H1 (cell line): Measurements from ENCODE around the gene GALC. TPM values are rescaled to one million over a fixed set of nuclear protein-coding genes. Genes with fewer than 3 reads are reported as not detected.

Experiments
- CTCF ChIA-PET: fragments of 300-600 bp; sonication (Branson Sonifier 250); formaldehyde crosslinking; loops from one replicate; lab custom pipeline; 2021; ENCODE audit not compliant: partially characterized antibody; lab: Charles Lee
- POLR2A ChIA-PET: fragments of 300-600 bp; sonication (Branson Sonifier 250); formaldehyde crosslinking; loops from one replicate; lab custom pipeline; 2021; ENCODE audit warnings: inconsistent platforms; ENCODE audit not compliant: partially characterized antibody; lab: Charles Lee
- DNase-seq, 2 experiments: peaks; one replicate each; pipeline versions ENCODE4 v3.0.0 to v3.0.0-alpha.2; 2010 to 2022; ENCODE audit warnings: low spot score in 2 of 2, low read depth in 1 of 2, mixed read lengths in 1 of 2
- FAIRE-seq: peaks from 2 replicates; lab custom pipeline; 2011; peaks lifted over from hg19 to GRCh38; lab: Jason Lieb, UNC
- H2AFZ ChIP-seq: 2 replicates; pipeline ENCODE4 v1.8.1; 2012; ENCODE audit warnings: low read length, inconsistent platforms
- H2AK5ac ChIP-seq: 2 replicates; pipeline ENCODE4 v1.6.1; 2013; ENCODE audit warnings: low read depth, low read length
- H2BK120ac ChIP-seq: replicated peaks from 2 replicates; pipeline ENCODE3; 2013; ENCODE audit warnings: low read depth, low read length, inconsistent platforms
- H2BK12ac ChIP-seq: 2 replicates; pipeline ENCODE4 v1.6.1; 2013; ENCODE audit warnings: low read depth, low read length
- H2BK15ac ChIP-seq: 2 replicates; pipeline ENCODE4 v1.6.1; 2013; ENCODE audit warnings: low read length
- H2BK20ac ChIP-seq: 2 replicates; pipeline ENCODE4 v1.6.1; 2013; ENCODE audit warnings: low read length
- H2BK5ac ChIP-seq: 2 replicates; pipeline ENCODE4 v1.6.1; 2013; ENCODE audit warnings: low read depth, low read length
- H3K14ac ChIP-seq: 2 replicates; pipeline ENCODE4 v1.6.1; 2013; ENCODE audit warnings: inconsistent platforms; ENCODE audit not compliant: insufficient read length
- H3K18ac ChIP-seq: 2 replicates; pipeline ENCODE4 v1.6.1; 2013; ENCODE audit warnings: low read length; ENCODE audit errors: extremely low read depth
- H3K23ac ChIP-seq: 2 replicates; pipeline ENCODE4 v1.6.1; 2013; ENCODE audit warnings: inconsistent platforms; ENCODE audit not compliant: insufficient read length
- H3K23me2 ChIP-seq: 2 replicates; pipeline ENCODE4 v1.6.1; 2013; ENCODE audit warnings: low read depth, low read length
- H3K27ac ChIP-seq: 2 replicates; pipeline ENCODE4 v1.6.1; 2011; ENCODE audit warnings: low read depth, low read length, inconsistent platforms
- H3K27me3 ChIP-seq, 4 experiments: replicated peaks in 1 of 4; 1 replicate in 1 of 4; 2 replicates in 3 of 4; pipeline versions ENCODE4 v1.6.1 to v1.8.1; 2011 to 2013; ENCODE audit warnings: low read length in 3 of 4, mild to moderate bottlenecking in 3 of 4, inconsistent platforms in 2 of 4, mixed read lengths in 2 of 4, moderate library complexity in 1 of 4; ENCODE audit not compliant: control insufficient read depth in 3 of 4, insufficient read depth in 3 of 4; ENCODE audit errors: extremely low read depth in 1 of 4
- H3K36me3 ChIP-seq, 4 experiments: 2 replicates each; pipeline versions ENCODE4 v1.6.1 to v1.8.1; 2011 to 2013; ENCODE audit warnings: mild to moderate bottlenecking in 4 of 4, low read length in 3 of 4, moderate library complexity in 2 of 4, control low read depth in 1 of 4, inconsistent platforms in 1 of 4; ENCODE audit not compliant: insufficient read depth in 4 of 4, control insufficient read depth in 2 of 4
- H3K4ac ChIP-seq: replicated peaks from 2 replicates; pipeline ENCODE3; 2013; ENCODE audit warnings: low read length, low read depth, mixed read lengths, inconsistent platforms; ENCODE audit not compliant: insufficient read length
- H3K4me1 ChIP-seq, 4 experiments: replicated peaks in 1 of 4; 1 replicate in 1 of 4; 2 replicates in 3 of 4; pipeline versions ENCODE4 v1.6.1 to v1.8.1; 2011 to 2013; ENCODE audit warnings: low read length in 3 of 4, inconsistent platforms in 2 of 4, mixed read lengths in 1 of 4; ENCODE audit not compliant: insufficient read depth in 4 of 4, control insufficient read depth in 3 of 4
- H3K4me2 ChIP-seq, 2 experiments: 2 replicates each; pipeline versions ENCODE4 v1.6.1 to v1.8.1; 2011 to 2013; ENCODE audit warnings: low read depth in 2 of 2, low read length in 2 of 2, control low read depth in 1 of 2, inconsistent platforms in 1 of 2, mild to moderate bottlenecking in 1 of 2; ENCODE audit not compliant: insufficient read depth in 1 of 2
- H3K4me3 ChIP-seq, 4 experiments: fragments of 200-600, 300-600 bp in 1 of 4; sonication (generic), shearing (Covaris generic), sonication (Bioruptor Twin) in 1 of 4; 2 replicates each; pipeline versions ENCODE4 v1.5.1 to v1.8.1; 2011 to 2016; ENCODE audit warnings: low read length in 4 of 4, low read depth in 3 of 4, control low read depth in 2 of 4, inconsistent platforms in 2 of 4, mild to moderate bottlenecking in 2 of 4, mixed read lengths in 1 of 4, moderate library complexity in 1 of 4; ENCODE audit not compliant: insufficient read depth in 2 of 4; ENCODE audit errors: extremely low read depth in 1 of 4
- H3K56ac ChIP-seq: replicated peaks from 2 replicates; pipeline ENCODE3; 2013; ENCODE audit warnings: low read depth, mild to moderate bottlenecking, mixed read lengths, low read length, inconsistent platforms; ENCODE audit not compliant: insufficient read length
- H3K79me1 ChIP-seq: 2 replicates; pipeline ENCODE4 v1.6.1; 2013; ENCODE audit warnings: low read depth, low read length, control low read depth
- H3K79me2 ChIP-seq, 2 experiments: 2 replicates each; pipeline versions ENCODE4 v1.6.1 to v1.8.1; 2012 to 2013; ENCODE audit warnings: low read length in 2 of 2, mild to moderate bottlenecking in 2 of 2, inconsistent platforms in 1 of 2; ENCODE audit not compliant: insufficient read depth in 2 of 2, control insufficient read depth in 1 of 2
- H3K9ac ChIP-seq, 4 experiments: replicated peaks in 1 of 4; 1 replicate in 1 of 4; 2 replicates in 3 of 4; pipeline versions ENCODE4 v1.6.1 to v1.8.1; 2011 to 2013; ENCODE audit warnings: low read depth in 3 of 4, low read length in 3 of 4, control low read depth in 2 of 4, mild to moderate bottlenecking in 2 of 4, moderate library complexity in 2 of 4, inconsistent platforms in 1 of 4; ENCODE audit errors: extremely low read depth in 1 of 4
- H3K9me3 ChIP-seq, 2 experiments: 2 replicates each; pipeline versions ENCODE4 v1.6.1 to v1.8.1; 2012 to 2013; ENCODE audit warnings: mild to moderate bottlenecking in 2 of 2, moderate library complexity in 2 of 2, control low read depth in 1 of 2, inconsistent platforms in 1 of 2, low read depth in 1 of 2, low read length in 1 of 2, mixed read lengths in 1 of 2; ENCODE audit not compliant: insufficient read depth in 2 of 2
- H4K20me1 ChIP-seq, 2 experiments: replicated peaks in 1 of 2; 2 replicates each; pipeline versions ENCODE3 to v1.8.1; 2011 to 2013; ENCODE audit warnings: inconsistent platforms in 2 of 2, low read length in 2 of 2, mild to moderate bottlenecking in 1 of 2; ENCODE audit not compliant: insufficient read depth in 2 of 2, control insufficient read depth in 1 of 2
- H4K5ac ChIP-seq: 2 replicates; pipeline ENCODE4 v1.6.1; 2013; ENCODE audit warnings: low read length, low read depth, mixed read lengths, inconsistent platforms; ENCODE audit not compliant: insufficient read length
- H4K8ac ChIP-seq: 2 replicates; pipeline ENCODE4 v1.8.0; 2013; ENCODE audit warnings: mild to moderate bottlenecking, moderate library complexity, low read length, inconsistent platforms; ENCODE audit not compliant: insufficient read depth; ENCODE audit errors: extremely low read depth
- H4K91ac ChIP-seq: replicated peaks from 2 replicates; pipeline ENCODE3; 2013; ENCODE audit warnings: low read length, mixed read lengths, inconsistent platforms; ENCODE audit not compliant: insufficient read length
- CBX5 ChIP-seq: fragments of 300-800, 300-1000 bp; sonication (generic); IDR thresholded peaks from 2 replicates; pipeline ENCODE4 v1.7.1; 2016; ENCODE audit warnings: antibody characterized with exemption, low read length, low read depth
- CTCF ChIP-seq, 3 experiments: IDR thresholded peaks; 1 replicate in 2 of 3; 2 replicates in 1 of 3; pipeline versions ENCODE4 v1.5.1 to v1.6.1; 2011; ENCODE audit warnings: low read length in 3 of 3, mild to moderate bottlenecking in 3 of 3, inconsistent platforms in 2 of 3, low read depth in 1 of 3, moderate library complexity in 1 of 3; ENCODE audit not compliant: insufficient read depth in 1 of 3; ENCODE audit errors: control extremely low read depth in 1 of 3
- FOSL1 ChIP-seq: IDR thresholded peaks from 2 replicates; pipeline ENCODE4 v1.6.1; 2011; ENCODE audit warnings: mild to moderate bottlenecking, low read depth, low read length, moderate library complexity; ENCODE audit not compliant: insufficient read depth
- HDAC6 ChIP-seq: IDR thresholded peaks from one replicate; pipeline ENCODE4 v1.7.1; 2012; ENCODE audit warnings: low read depth, mild to moderate bottlenecking, inconsistent platforms, low read length, moderate library complexity
- KDM5A ChIP-seq: fragments of 200-600 bp; IDR thresholded peaks from 2 replicates; pipeline ENCODE4 v1.7.1; 2012; ENCODE audit warnings: mild to moderate bottlenecking, low read length, inconsistent platforms, mixed read lengths
- POU5F1 ChIP-seq: IDR thresholded peaks from 2 replicates; pipeline ENCODE4 v1.6.1; 2011; ENCODE audit warnings: low read depth, mild to moderate bottlenecking, low read length, moderate library complexity
- RAD21 ChIP-seq, 2 experiments: IDR thresholded peaks in 1 of 2; conservative IDR thresholded peaks in 1 of 2; 2 replicates each; pipeline ENCODE4 v1.6.1; 2011; ENCODE audit warnings: low read depth in 2 of 2, low read length in 2 of 2, improper control_type of control experiment in 1 of 2, inconsistent platforms in 1 of 2, mild to moderate bottlenecking in 1 of 2, moderate library complexity in 1 of 2
- TEAD4 ChIP-seq: IDR thresholded peaks from 2 replicates; pipeline ENCODE4 v1.6.1; 2012; ENCODE audit warnings: low read depth, low read length, inconsistent platforms, mixed read lengths
- USF2 ChIP-seq: IDR thresholded peaks from 2 replicates; pipeline ENCODE4 v1.6.1; 2011; ENCODE audit warnings: low read length, improper control_type of control experiment
- YY1 ChIP-seq: IDR thresholded peaks from 2 replicates; pipeline ENCODE4 v1.6.1; 2011; ENCODE audit warnings: low read depth, mild to moderate bottlenecking, low read length
- ZNF274 ChIP-seq: IDR thresholded peaks from 2 replicates; pipeline ENCODE4 v1.7.0; 2012; ENCODE audit warnings: low read length, borderline replicate concordance; ENCODE audit errors: extremely low read depth
- whole genome bisulfite sequencing, 2 experiments: shearing (Covaris generic) in 1 of 2; methylation state at CpG; one replicate each; pipeline versions ENCODE4 v1.1.6 to v1.1.7; 2013 to 2015; ENCODE audit warnings: low lambda C conversion rate in 2 of 2, mixed read lengths in 2 of 2, inconsistent platforms in 1 of 2, low coverage in 1 of 2, missing lambda C conversion rate in 1 of 2; ENCODE audit not compliant: insufficient replicate concordance in 2 of 2, insufficient coverage in 1 of 2, insufficient read length in 1 of 2; ENCODE audit errors: extremely low coverage in 1 of 2, missing lambda C conversion rate in 1 of 2; 5-methylcytosine and 5-hydroxymethylcytosine counted together
- polyA plus RNA-seq, 7 experiments: library from polyadenylated mRNA; depleted of rRNA in 3 of 7; stranded (reverse) in 5 of 7; unstranded in 2 of 7; fragments of >200 nt in 5 of 7; fragments of 200-250 nt in 2 of 7; gene quantifications; 1 replicate in 5 of 7; 2 replicates in 1 of 7; 4 replicates in 1 of 7; pipeline versions ENCODE4 v1.2.1 to v1.2.3, GENCODE V29; 2011 to 2013; ENCODE audit warnings: missing spikeins in 2 of 7, mixed read lengths in 2 of 7
- total RNA-seq: library from RNA; stranded (reverse); fragmentation: NEBNext Ultra II Directional; extraction: Animal tissue kit (Norgen Biotek cat#: 25700); gene quantifications from 2 replicates; pipeline ENCODE4 v1.2.1, GENCODE V29; 2021

GALC gene
- total and polyA plus RNA-seq, 2 of the 8 experiments (the other 6 are each of a cell fraction or from before 2014, with no cell fraction given), result 6.1 to 12.3 TPM

- no peak overlapping the region for H2BK12ac ChIP-seq
- H4K5ac ChIP-seq, result no peak overlapping the region
- no peak overlapping the region for H2BK120ac ChIP-seq
- H3K4me1 ChIP-seq, result no peaks in the 10 kb centered on the region
- POLR2A ChIA-PET, result no interaction called here
- H2AFZ ChIP-seq, result no peak overlapping the region
- FAIRE-seq (no peak), DNase-seq (no peak)
- H3K23ac ChIP-seq, result no peak overlapping the region
- H4K20me1 ChIP-seq, result no peaks in the 10 kb centered on the region
- no peaks in the 10 kb centered on the region for H3K9me3 ChIP-seq
- H2AK5ac ChIP-seq, result no peak overlapping the region
- no peaks in the 10 kb centered on the region for H3K79me2 ChIP-seq
- CTCF ChIA-PET, result interaction anchor here (1.4 to 2.3 kb wide), 2 partner anchors 16 to 139 kb away, joined by 7 to 10 read pairs; no protein-coding TSS in a partner anchor
- no peak overlapping the region for H4K8ac ChIP-seq
- H4K91ac ChIP-seq, result no peak overlapping the region
- H3K4me2 ChIP-seq, result no peak overlapping the region
- H3K14ac ChIP-seq, result no peak overlapping the region
- H3K56ac ChIP-seq, result no peak overlapping the region
- no peak overlapping the region for H2BK20ac ChIP-seq
- no peak overlapping the region for H3K18ac ChIP-seq
- H3K27me3 ChIP-seq, result no peaks in the 10 kb centered on the region
- no peak overlapping the region for H2BK15ac ChIP-seq
- WGBS, 2 experiments, result 100% methylated on average over 1 of the region's 1 CpG; no CpG with 5 or more reads in 1 of the 2 experiments
- no peak overlapping the region for H2BK5ac ChIP-seq
- H3K4ac ChIP-seq, result no peak overlapping the region
- H3K27ac ChIP-seq, result no peak overlapping the region
- H3K9ac ChIP-seq, result no peak overlapping the region
- no peaks in the 10 kb centered on the region for H3K23me2 ChIP-seq
- no peak overlapping the region for H3K4me3 ChIP-seq
- no peaks in the 10 kb centered on the region for H3K79me1 ChIP-seq
- no peaks in the 10 kb centered on the region for H3K36me3 ChIP-seq
- TF ChIP-seq POU5F1 (no peak), RAD21 (IDR thresholded peaks at IDR 0.05 in 1 of 2, conservative IDR thresholded peaks at IDR 0.05 in 1 of 2; ENCODE audit: low read depth in 2 of 2, low read length in 2 of 2) (no peak), USF2 (no peak), HDAC6 (no peak), YY1 (no peak), TEAD4 (no peak), FOSL1 (no peak), CTCF (IDR thresholded peaks at IDR 0.05; ENCODE audit: control extremely low read depth in 1 of 3, insufficient read depth in 1 of 3, low read depth in 1 of 3, low read length in 3 of 3) (no peak), CBX5 (no peak), KDM5A (no peak), ZNF274 (no peak)
Measured at GRCh38 chr14:88030079-88030478, 37.1 kb upstream of the GALC start.
